ENCODE results near the gene HUNK.

Gene HUNK

GRCh38 chr21:31893851-31894415 is 21.1 kb downstream of the HUNK start:
- in situ Hi-C loops (cut with MboI; ENCODE audit: low pct_unique_long_range_greater_than_20kb, low sequenced_read_pairs, unreplicated experiment), result no loop called here
- TF ChIP-seq CTCF (IDR thresholded peaks at IDR 0.05; ENCODE audit: extremely low read depth, insufficient read depth, missing control alignments), result no peak

GRCh38 chr21:31894457-31894856 is 21.6 kb downstream of the HUNK start:
- in situ Hi-C loops (cut with MboI; ENCODE audit: low pct_unique_long_range_greater_than_20kb, low sequenced_read_pairs, unreplicated experiment), result no loop called here
- DNase-seq (ENCODE audit: low spot score), result no peak
- TF ChIP-seq CTCF (IDR thresholded peaks at IDR 0.05; ENCODE audit: extremely low read depth, insufficient read depth, missing control alignments), result no peak

More at GRCh38 chr21:31893851-31894415, 21.1 kb downstream of the HUNK start:
- DNase-seq (ENCODE audit: low spot score), result no peak

GRCh38 chr21:31895077-31895835 is 22.4 kb downstream of the HUNK start:
- in situ Hi-C loops (cut with MboI; ENCODE audit: low pct_unique_long_range_greater_than_20kb, low sequenced_read_pairs, unreplicated experiment), result no loop called here
- DNase-seq (ENCODE audit: low spot score), result no peak
- no peak for TF ChIP-seq CTCF (IDR thresholded peaks at IDR 0.05; ENCODE audit: extremely low read depth, insufficient read depth, missing control alignments)

GRCh38 chr21:31896019-31896418 is 23.2 kb downstream of the HUNK start:
- in situ Hi-C loops (cut with MboI; ENCODE audit: low pct_unique_long_range_greater_than_20kb, low sequenced_read_pairs, unreplicated experiment), result no loop called here
- no peak for TF ChIP-seq CTCF (IDR thresholded peaks at IDR 0.05; ENCODE audit: extremely low read depth, insufficient read depth, missing control alignments)
- no peak for DNase-seq (ENCODE audit: low spot score)

- TF ChIP-seq CTCF (IDR thresholded peaks at IDR 0.05; ENCODE audit: extremely low read depth, insufficient read depth, missing control alignments), result no peak
- in situ Hi-C loops (cut with MboI; ENCODE audit: low pct_unique_long_range_greater_than_20kb, low sequenced_read_pairs, unreplicated experiment), result no loop called here
- no peak for DNase-seq (ENCODE audit: low spot score)
These were observed 24.5 kb downstream of the HUNK start for GRCh38 chr21:31897311-31897710.

- TF ChIP-seq CTCF (IDR thresholded peaks at IDR 0.05; ENCODE audit: extremely low read depth, insufficient read depth, missing control alignments), result no peak
- DNase-seq (ENCODE audit: low spot score), result no peak
- in situ Hi-C loops (cut with MboI; ENCODE audit: low pct_unique_long_range_greater_than_20kb, low sequenced_read_pairs, unreplicated experiment), result no loop called here
These were observed 26.3 kb downstream of the HUNK start for GRCh38 chr21:31898933-31899630.
